NCI-H524 treated with DMSO at 0.1 percent for 48 hours (cell line): ENCODE measurements around the gene SPRR2F.

Source experiments
- DNase-seq: peaks from one replicate; lab custom pipeline; 2025; lab: John Stamatoyannopoulos, UW

SPRR2F gene

GRCh38 chr1:153072806-153073726 lies 40.2 kb downstream of the SPRR2F start:
- DNase-seq = no peak

DNA sequence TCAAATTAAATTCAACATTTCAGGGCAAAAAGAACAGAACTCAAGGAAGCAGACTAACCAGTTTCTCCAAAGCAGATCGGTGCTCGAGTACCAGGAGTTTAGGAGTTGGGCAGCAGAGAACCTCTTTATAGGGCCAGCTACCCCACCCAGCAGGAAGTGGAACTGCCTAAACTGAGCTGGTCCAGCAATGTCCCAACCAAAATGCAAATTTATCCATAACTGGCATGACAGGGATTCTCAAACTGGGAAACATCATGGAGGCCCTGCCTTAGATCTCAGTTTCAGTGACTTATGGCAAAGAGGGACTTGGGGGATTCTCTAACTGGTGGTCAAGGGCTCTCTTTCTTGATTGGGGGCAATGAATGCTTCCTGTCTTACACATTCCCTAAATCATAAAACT lies 41.8 kb downstream of the SPRR2F start, which contains the start of gene SPRR2B:
SPRR2B (minus strand) TSS at position 101 of the 400 bp plus-strand sequence. CDS start 772 bp downstream, outside the sequence.
- DNase-seq = no peak

DNA sequence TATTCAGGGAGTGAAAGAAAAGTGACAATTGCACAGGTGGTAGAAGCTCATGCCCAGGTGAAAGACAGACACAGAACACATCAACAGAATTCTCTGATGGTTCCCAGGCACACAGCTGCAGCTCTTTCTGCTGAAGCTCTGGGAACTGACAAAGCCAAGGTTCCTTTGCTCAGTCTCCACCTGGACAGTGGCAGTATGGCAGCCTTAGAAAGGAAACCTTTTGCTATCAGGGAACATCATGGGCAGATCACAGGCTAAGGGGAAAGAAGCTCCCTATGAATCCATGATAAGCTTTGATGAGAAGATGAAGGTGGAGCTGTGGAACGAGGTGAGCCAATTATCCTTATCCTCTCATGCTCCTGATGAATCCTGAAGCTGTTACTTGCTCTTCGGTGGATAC lies 43.1 kb downstream of the SPRR2F start:
- no peak for DNase-seq
